Fibroblast of the aortic adventitia (primary cell): ENCODE measurements around the gene HOXA4. TPM values are rescaled to one million over a fixed set of nuclear protein-coding genes. Genes with fewer than 3 reads are reported as not detected.

Experiments used
- DNase-seq: peaks from one replicate; pipeline ENCODE4 v3.0.0-alpha.2; 2010; ENCODE audit warnings: low read depth
- H3K4me3 ChIP-seq: 2 replicates; pipeline ENCODE4 v1.5.1; 2011; ENCODE audit warnings: low read depth, mild to moderate bottlenecking, control low read depth, low read length, moderate library complexity
- CTCF ChIP-seq: IDR thresholded peaks from 2 replicates; pipeline ENCODE4 v1.5.1; 2011; ENCODE audit warnings: mild to moderate bottlenecking, low read length, control low read depth, inconsistent platforms; ENCODE audit not compliant: insufficient read depth
- total RNA-seq: library from RNA; depleted of rRNA; stranded (reverse); fragments of >200 nt; gene quantifications from 2 replicates; pipeline ENCODE4 v1.2.3, GENCODE V29; 2012; ENCODE audit warnings: low replicate concordance

The HOXA4 gene
- total RNA-seq, 1 donor, result 0.99 TPM

- DNase-seq, result peak; percentile 42
- TF ChIP-seq CTCF, result no peak
- H3K4me3 ChIP-seq, result peak overlapping the region; percentile 81
Observed at GRCh38 chr7:27096768-27097514, 33.6 kb downstream of the HOXA4 start.

GRCh38 chr7:27095897-27096767 lies 34.4 kb downstream of the HOXA4 start, which contains the start of gene HOXA1:
Gene HOXA1 (minus strand): TSS chr7:27096000. CDS start chr7:27095912, 88 bp downstream.
- peak; percentile 88 for DNase-seq
- TF ChIP-seq CTCF, result no peak

GRCh38 chr7:27095050-27095896 lies 35.3 kb downstream of the HOXA4 start:
- no peak for DNase-seq
- no peak for TF ChIP-seq CTCF
- H3K4me3 ChIP-seq, result peak overlapping the region; percentile 81

More at GRCh38 chr7:27095897-27096767, 34.4 kb downstream of the HOXA4 start, which contains the start of gene HOXA1:
- H3K4me3 ChIP-seq, result peak within 1 kb of the TSS; percentile 81

GRCh38 chr7:27094304-27095049 lies 36.1 kb downstream of the HOXA4 start:
- TF ChIP-seq CTCF, result no peak
- no peak for DNase-seq
- no peak overlapping the region for H3K4me3 ChIP-seq

GRCh38 chr7:27093184-27093895 lies 37.2 kb downstream of the HOXA4 start:
- no peak for TF ChIP-seq CTCF
- no peak for DNase-seq
- H3K4me3 ChIP-seq, result no peak overlapping the region
